BJ (cell line): Measurements from ENCODE around the gene RNF13. TPM values are rescaled to one million over a fixed set of nuclear protein-coding genes. Genes with fewer than 3 reads are reported as not detected.
"Not testable (repeated sequence)": the region's sequence is repeated elsewhere in the genome, so short reads cannot be mapped to it uniquely, and the experiment has no call there.

ENCODE experiments used
- CTCF ChIA-PET: fragments of 350-600 bp; formaldehyde crosslinking; extraction: SDS; loops from one replicate; lab custom pipeline; 2021; ENCODE audit warnings: antibody characterized with exemption, inconsistent platforms; lab: Yijun Ruan, JAX
- POLR2A ChIA-PET: fragments of 300-600 bp; sonication (Branson Sonifier 250); formaldehyde crosslinking; extraction: SDS; loops from one replicate; lab custom pipeline; 2021; ENCODE audit warnings: antibody characterized with exemption; lab: Charles Lee
- DNase-seq: peaks from one replicate; pipeline ENCODE4 v3.0.0-alpha.2; 2011; ENCODE audit warnings: low read depth
- H3K27me3 ChIP-seq: 2 replicates; pipeline ENCODE4 v1.6.0; 2011; ENCODE audit warnings: low read length; ENCODE audit not compliant: control insufficient read depth, insufficient read depth
- H3K36me3 ChIP-seq: 2 replicates; pipeline ENCODE4 v1.5.1; 2011; ENCODE audit warnings: low read length; ENCODE audit not compliant: control insufficient read depth, insufficient read depth
- H3K4me3 ChIP-seq: 2 replicates; pipeline ENCODE4 v1.5.1; 2011; ENCODE audit warnings: low read depth, mild to moderate bottlenecking, control low read depth, low read length
- polyA plus RNA-seq: library from polyadenylated mRNA; depleted of rRNA; stranded (reverse); fragments of >200 nt; gene quantifications from 2 replicates; pipeline ENCODE4 v1.2.3, GENCODE V29; 2011
- TF ChIP-seq, protein P1 (sequence below): IDR thresholded peaks from 2 replicates; pipeline ENCODE4 v1.5.1; 2011; ENCODE audit warnings: low read depth, mild to moderate bottlenecking, control low read depth, inconsistent platforms, low read length, moderate library complexity; ENCODE audit not compliant: insufficient read depth

RNF13 gene
- polyA plus RNA-seq, 1 experiment, result 30.7 TPM

GRCh38 chr3:149833241-149833640 is 20.2 kb downstream of the RNF13 start:
- H3K4me3 ChIP-seq, result no peak overlapping the region
- no peak for DNase-seq
- ChIA-PET POLR2A (no interaction called here), CTCF (no interaction called here)
- H3K36me3 ChIP-seq, result no peaks in the 10 kb centered on the region
- TF ChIP-seq, protein P1, sequence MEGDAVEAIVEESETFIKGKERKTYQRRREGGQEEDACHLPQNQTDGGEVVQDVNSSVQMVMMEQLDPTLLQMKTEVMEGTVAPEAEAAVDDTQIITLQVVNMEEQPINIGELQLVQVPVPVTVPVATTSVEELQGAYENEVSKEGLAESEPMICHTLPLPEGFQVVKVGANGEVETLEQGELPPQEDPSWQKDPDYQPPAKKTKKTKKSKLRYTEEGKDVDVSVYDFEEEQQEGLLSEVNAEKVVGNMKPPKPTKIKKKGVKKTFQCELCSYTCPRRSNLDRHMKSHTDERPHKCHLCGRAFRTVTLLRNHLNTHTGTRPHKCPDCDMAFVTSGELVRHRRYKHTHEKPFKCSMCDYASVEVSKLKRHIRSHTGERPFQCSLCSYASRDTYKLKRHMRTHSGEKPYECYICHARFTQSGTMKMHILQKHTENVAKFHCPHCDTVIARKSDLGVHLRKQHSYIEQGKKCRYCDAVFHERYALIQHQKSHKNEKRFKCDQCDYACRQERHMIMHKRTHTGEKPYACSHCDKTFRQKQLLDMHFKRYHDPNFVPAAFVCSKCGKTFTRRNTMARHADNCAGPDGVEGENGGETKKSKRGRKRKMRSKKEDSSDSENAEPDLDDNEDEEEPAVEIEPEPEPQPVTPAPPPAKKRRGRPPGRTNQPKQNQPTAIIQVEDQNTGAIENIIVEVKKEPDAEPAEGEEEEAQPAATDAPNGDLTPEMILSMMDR, result no peak
- H3K27me3 ChIP-seq, result no peaks in the 10 kb centered on the region

- CTCF ChIA-PET, DNase-seq, H3K27me3 ChIP-seq, H3K4me3 ChIP-seq, POLR2A ChIA-PET, H3K36me3 ChIP-seq: not testable (repeated sequence)
These were observed 25.5 kb downstream of the RNF13 start for GRCh38 chr3:149838491-149838890.

- H3K4me3 ChIP-seq, CTCF ChIA-PET, DNase-seq, POLR2A ChIA-PET, H3K36me3 ChIP-seq, H3K27me3 ChIP-seq: not testable (repeated sequence)
These were observed 26.5 kb downstream of the RNF13 start for GRCh38 chr3:149839469-149839868.

DNA sequence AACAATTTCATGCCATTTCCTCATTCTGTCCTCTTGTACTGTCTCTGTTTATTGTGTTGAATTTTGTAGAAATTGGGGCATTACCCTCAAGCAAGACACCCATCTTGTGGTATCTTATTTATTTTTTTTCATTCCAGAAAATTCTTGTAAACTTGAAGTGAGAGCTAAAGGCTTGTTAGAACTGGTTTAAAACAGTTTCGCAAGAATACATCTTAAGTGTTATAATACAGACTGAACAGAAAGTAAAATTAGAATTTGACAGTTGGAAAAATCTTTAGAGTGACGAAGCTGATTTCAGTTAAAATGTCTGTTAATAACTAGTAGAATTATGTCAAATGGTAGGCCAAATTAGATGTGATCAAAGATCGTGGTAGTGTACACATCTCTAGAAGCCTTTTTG is 26.9 kb downstream of the RNF13 start:
- no peak for DNase-seq
- ChIA-PET POLR2A (no interaction called here), CTCF (no interaction called here)
- H3K36me3 ChIP-seq, result no peaks in the 10 kb centered on the region
- no peak overlapping the region for H3K4me3 ChIP-seq
- no peaks in the 10 kb centered on the region for H3K27me3 ChIP-seq
- TF ChIP-seq, protein P1, result no peak

DNA sequence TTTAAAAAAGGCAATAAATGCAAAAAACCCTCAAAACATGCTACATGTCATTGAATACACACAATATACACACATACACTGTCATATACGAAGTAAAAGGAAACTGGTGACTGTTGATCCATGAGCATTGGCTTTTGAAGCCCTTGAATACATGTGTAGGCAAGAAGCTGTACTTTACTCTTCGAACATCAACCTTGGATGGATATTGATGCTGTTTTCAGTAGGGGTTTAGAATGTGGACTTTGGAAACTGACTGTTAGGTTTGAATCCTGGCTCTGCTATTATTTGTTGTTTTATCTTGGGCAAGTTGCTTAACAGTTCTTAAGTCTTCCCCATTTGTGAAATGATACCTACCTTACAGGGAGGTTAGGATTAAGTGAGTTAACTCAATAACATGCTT is 30.5 kb downstream of the RNF13 start:
- CTCF ChIA-PET, result no interaction called here
- no peak for DNase-seq
- TF ChIP-seq, protein P1, result no peak
- H3K36me3 ChIP-seq, result no peaks in the 10 kb centered on the region
- H3K27me3 ChIP-seq, result no peaks in the 10 kb centered on the region
- H3K4me3 ChIP-seq, result no peak overlapping the region
- POLR2A ChIA-PET, result no interaction called here

DNA sequence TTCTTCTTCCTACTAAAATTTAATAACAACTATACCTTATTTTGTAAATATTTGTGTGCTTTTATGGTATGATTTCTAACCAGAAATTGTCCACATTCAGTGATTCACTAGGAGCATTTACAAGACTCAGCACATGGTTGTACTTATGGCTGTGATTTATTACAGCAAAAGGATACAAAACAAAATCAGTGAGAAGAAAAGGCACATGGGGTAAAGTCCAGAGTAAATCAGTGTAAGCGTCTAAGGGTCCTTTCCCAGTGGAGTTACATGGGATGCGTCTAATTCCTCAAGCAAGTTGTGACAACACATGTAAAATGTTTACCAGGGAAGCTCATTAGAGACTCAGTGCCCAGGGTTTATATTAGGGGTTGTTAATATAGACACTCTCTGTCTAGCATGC is 31.1 kb downstream of the RNF13 start:
- Histone ChIP-seq H3K4me3 (no peak overlapping the region), H3K36me3 (no peaks in the 10 kb centered on the region), H3K27me3 (no peaks in the 10 kb centered on the region)
- no peak for DNase-seq
- CTCF ChIA-PET, result interaction anchor here (0.5 kb wide), 1 partner anchor 332 kb away, joined by 3 read pairs; no protein-coding TSS in a partner anchor
- POLR2A ChIA-PET, result no interaction called here
- TF ChIP-seq, protein P1, result no peak
